IPS-18a (cell line): ENCODE results near the gene ZNG1C.
"Not testable (repeated sequence)": the region's sequence is repeated elsewhere in the genome, so short reads cannot be mapped to it uniquely, and the experiment has no call there.

Source experiments
- H3K27ac ChIP-seq: one replicate; pipeline ENCODE4 v1.5.1; 2013; ENCODE audit warnings: low read length
- H3K27me3 ChIP-seq: one replicate; pipeline ENCODE4 v1.6.1; 2013; ENCODE audit warnings: mild to moderate bottlenecking, low read length; ENCODE audit not compliant: control insufficient read depth, insufficient read depth
- H3K36me3 ChIP-seq: one replicate; pipeline ENCODE4 v1.6.1; 2013; ENCODE audit warnings: low read depth, low read length; ENCODE audit not compliant: control insufficient read depth
- H3K4me1 ChIP-seq: one replicate; pipeline ENCODE4 v1.6.1; 2013; ENCODE audit warnings: low read depth, low read length; ENCODE audit not compliant: control insufficient read depth
- H3K4me3 ChIP-seq: one replicate; pipeline ENCODE4 v1.5.1; 2013; ENCODE audit warnings: low read length
- H3K9ac ChIP-seq: one replicate; pipeline ENCODE4 v1.6.1; 2013; ENCODE audit warnings: mild to moderate bottlenecking, low read length, moderate library complexity
- H3K9me3 ChIP-seq: one replicate; pipeline ENCODE4 v1.6.1; 2013; ENCODE audit warnings: low read depth, low read length; ENCODE audit not compliant: control insufficient read depth

Gene ZNG1C

DNA sequence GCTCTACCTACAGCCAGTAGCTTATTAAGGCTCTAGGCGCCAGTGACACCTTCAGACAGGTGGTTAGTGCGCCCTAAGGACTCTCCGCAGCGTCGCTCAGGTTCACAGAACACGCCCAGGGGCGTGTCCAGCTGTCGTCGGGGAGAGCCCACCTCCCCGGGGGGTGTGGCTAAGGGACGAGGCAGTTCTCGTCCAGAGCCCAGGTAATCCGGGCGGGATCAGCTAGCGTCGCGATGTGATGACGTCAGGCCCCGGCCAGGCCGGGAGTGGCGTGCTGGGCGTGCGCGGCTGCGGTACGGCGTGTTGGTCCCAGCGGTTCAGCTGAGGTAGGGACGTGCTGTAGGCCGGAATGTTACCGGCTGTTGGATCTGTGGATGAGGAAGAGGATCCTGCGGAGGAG lies at the start of gene ZNG1C:
ZNG1C (plus strand) TSS at position 301 of the 400 bp plus-strand sequence; CDS start at position 350, 49 bp downstream.
- not testable (repeated sequence) for H3K9me3 ChIP-seq, H3K36me3 ChIP-seq, H3K4me3 ChIP-seq, H3K27ac ChIP-seq, H3K27me3 ChIP-seq, H3K4me1 ChIP-seq, H3K9ac ChIP-seq

DNA sequence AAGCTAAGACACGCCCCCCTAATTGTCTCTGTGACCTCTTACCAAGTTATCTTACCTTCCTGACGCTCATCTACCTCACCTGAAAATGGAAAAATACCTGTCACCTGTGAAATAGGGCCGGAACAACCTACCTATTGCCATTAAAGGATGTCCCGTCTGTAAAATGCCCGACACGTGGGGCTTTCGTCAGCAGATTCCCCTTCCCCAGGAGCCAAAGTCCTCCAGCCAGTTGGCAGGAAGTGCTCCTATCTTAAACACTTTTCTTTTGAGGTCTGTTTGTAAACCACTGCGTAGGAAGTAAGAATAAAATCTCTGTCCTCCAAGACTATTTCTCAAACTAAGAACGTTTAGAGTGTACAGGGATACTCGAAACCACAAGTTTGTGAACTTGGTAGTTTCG lies 654 bp downstream of the ZNG1C start:
- not testable (repeated sequence) for H3K9ac ChIP-seq, H3K4me1 ChIP-seq, H3K27me3 ChIP-seq, H3K36me3 ChIP-seq, H3K9me3 ChIP-seq, H3K4me3 ChIP-seq, H3K27ac ChIP-seq

DNA sequence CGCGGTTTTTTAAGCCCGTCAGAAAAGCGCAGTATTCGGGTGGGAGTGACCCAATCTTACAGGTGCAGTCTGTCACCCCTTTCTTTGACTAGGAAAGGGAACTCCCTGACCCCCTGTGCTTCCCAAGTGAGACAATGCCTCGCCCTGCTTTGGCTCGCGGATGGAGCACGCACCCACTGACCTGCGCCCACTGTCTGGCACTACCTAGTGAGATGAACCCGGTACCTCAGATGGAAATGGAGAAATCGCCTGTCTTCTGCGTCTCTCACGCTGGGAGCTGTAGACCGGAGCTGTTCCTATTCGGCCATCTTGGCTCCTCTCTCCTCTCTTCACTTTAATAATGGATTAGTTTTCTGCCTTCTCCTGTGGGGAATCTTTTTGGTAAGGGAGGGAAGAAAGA lies 39.3 kb downstream of the ZNG1C start:
- not testable (repeated sequence) for H3K27me3 ChIP-seq, H3K36me3 ChIP-seq, H3K4me1 ChIP-seq, H3K9me3 ChIP-seq, H3K4me3 ChIP-seq, H3K27ac ChIP-seq, H3K9ac ChIP-seq

DNA sequence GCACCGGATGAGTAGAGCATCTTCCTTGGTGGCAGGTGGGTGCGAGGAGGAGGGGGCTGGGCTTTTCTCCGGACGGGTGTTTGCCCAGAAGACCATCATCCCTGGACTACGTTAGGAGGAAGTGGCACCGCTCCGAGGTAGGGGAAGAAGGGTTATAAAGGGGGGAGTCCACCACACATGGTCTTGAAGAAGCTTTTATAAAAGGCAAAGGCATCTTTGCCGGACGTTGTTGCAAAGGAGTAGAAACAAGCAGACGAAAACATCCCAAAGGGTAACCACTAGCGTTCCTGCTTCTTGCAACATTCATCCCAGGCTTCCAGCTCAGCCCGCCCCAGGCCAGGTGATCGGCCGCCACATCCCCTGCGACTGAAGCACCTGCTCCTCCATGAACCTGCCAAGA lies 60.8 kb downstream of the ZNG1C start, which contains the start of gene FOXD4L3:
FOXD4L3 (plus strand) TSS at position 301 of the 400 bp plus-strand sequence; CDS start at position 386, 85 bp downstream.
- H3K27me3 ChIP-seq: peaks cover 11% of the 10 kb centered on the region
- H3K36me3 ChIP-seq, H3K9ac ChIP-seq, H3K27ac ChIP-seq, H3K4me3 ChIP-seq, H3K4me1 ChIP-seq, H3K9me3 ChIP-seq: not testable (repeated sequence)

DNA sequence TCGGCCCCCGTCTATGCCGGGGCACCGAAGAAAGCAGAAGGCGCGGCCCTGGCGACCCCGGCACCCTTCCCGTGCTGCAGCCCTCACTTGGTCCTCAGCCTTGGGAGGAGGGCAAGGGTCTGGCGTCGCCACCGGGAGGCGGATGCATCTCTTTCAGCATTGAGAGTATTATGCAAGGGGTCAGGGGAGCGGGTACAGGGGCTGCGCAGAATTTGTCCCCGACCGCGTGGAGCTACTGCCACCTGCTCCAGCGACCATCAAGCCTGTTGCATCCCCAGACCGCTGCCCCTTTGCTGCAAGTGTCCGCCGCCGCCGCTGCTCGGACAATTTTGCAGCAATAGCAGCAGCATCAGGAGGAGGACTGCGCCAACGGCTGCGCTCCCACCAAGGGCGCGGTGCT lies 62.0 kb downstream of the ZNG1C start:
- not testable (repeated sequence) for H3K4me3 ChIP-seq, H3K36me3 ChIP-seq, H3K4me1 ChIP-seq, H3K27ac ChIP-seq, H3K9ac ChIP-seq, H3K9me3 ChIP-seq
- H3K27me3 ChIP-seq: peaks cover 15% of the 10 kb centered on the region

DNA sequence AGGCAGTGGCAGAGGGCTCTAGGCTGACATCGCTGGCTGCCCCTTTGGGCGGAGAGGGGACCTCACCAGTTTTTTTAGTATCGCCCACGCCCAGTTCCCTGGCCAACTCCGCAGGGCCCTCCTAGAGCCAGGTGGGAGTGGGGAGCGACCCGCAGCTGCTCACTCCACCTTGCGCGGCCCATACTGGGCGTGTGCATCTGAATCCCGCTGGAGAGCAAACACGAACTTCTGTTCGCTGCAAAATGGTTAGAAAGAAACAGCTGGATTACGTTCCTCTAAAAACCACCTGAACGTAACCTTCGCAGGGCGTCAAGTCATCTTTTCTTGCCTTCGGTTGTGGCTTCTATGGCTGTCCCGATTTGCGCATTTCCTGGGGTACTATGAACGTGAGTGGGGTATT lies 62.4 kb downstream of the ZNG1C start:
- not testable (repeated sequence) for H3K9ac ChIP-seq, H3K9me3 ChIP-seq, H3K27ac ChIP-seq, H3K36me3 ChIP-seq, H3K4me1 ChIP-seq, H3K4me3 ChIP-seq
- H3K27me3 ChIP-seq: peaks cover 15% of the 10 kb centered on the region

DNA sequence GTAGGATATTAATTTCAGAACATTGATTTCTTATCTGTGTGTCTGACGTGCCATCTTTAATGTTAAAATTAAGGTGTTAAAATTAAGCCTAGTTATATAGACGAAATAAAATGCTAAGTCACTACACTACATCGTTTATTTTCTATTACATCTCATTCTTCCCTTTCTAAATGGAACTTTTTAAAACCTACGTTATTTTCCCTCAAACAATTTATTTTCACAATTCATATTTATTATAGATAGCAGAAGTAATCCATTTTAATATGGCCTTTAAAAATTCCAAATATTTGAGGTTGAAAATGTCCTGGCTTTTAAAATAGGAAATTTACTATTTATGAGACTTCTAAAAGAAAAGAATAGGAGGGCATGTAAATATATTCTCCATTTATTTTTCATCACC lies 63.0 kb downstream of the ZNG1C start:
- not testable (repeated sequence) for H3K27ac ChIP-seq, H3K4me1 ChIP-seq, H3K9me3 ChIP-seq, H3K4me3 ChIP-seq, H3K36me3 ChIP-seq, H3K9ac ChIP-seq
- H3K27me3 ChIP-seq: peaks cover 15% of the 10 kb centered on the region

DNA sequence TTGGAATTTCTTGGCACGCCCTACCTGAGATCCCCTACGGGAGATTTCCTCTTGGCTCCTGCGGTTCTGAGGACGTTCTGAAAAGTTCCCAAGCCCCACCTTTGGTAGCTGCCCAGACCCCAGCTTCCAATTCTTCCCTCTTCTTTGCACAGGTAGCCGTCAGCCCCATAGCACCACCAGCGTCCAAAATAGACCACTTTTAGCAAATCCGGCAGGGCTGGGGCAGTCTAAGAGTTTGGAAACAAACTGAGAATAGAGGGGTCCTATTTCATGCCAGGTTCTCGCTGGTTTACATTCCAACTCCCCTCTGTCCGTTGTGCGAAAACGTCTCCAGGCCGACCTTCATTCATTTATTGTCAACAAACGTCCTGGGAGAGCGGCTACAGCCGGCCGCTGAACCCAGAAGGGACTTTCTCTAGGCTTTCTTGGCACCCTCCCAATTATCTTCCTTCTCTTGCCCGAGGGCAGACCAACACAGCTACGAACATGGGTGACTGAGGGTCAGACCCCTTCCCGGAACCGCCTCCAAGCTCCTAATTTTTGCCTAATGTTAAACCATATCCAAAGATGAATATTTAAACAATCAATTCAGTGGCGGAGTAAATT lies 64.0 kb downstream of the ZNG1C start:
- not testable (repeated sequence) for H3K4me1 ChIP-seq, H3K9me3 ChIP-seq, H3K9ac ChIP-seq, H3K27ac ChIP-seq, H3K36me3 ChIP-seq, H3K4me3 ChIP-seq
- H3K27me3 ChIP-seq: peaks cover 15% of the 10 kb centered on the region

DNA sequence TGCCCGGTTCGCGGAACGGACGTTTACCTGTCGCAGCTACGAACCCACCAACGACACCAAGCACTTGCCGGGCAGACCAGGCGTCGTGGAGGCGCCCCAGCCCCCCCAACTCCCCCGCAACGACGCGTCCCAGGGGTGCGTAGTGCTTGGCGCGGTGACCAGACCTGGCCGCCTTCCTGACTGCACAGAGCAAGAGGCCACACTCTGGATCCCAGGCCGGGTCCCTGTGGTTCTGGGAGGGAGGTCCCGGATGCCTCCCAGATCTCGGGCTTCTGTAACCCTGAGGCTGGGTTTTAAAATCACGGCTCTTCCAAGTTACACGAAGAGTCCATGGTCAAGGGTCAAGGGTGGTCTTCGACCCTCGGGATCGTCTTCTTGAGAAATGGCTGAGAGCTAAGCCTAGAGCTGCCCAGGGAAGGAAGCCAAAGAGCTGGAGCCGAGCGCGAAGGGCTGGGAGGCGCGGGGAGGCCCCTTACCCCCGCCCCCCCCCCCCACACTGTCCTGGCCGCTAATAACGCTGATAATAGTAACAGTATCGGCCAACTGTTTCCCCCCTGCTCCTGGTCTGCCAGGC lies 64.7 kb downstream of the ZNG1C start:
- not testable (repeated sequence) for H3K4me1 ChIP-seq, H3K9ac ChIP-seq, H3K27ac ChIP-seq, H3K4me3 ChIP-seq, H3K9me3 ChIP-seq, H3K36me3 ChIP-seq
- peaks cover 19% of the 10 kb centered on the region for H3K27me3 ChIP-seq

DNA sequence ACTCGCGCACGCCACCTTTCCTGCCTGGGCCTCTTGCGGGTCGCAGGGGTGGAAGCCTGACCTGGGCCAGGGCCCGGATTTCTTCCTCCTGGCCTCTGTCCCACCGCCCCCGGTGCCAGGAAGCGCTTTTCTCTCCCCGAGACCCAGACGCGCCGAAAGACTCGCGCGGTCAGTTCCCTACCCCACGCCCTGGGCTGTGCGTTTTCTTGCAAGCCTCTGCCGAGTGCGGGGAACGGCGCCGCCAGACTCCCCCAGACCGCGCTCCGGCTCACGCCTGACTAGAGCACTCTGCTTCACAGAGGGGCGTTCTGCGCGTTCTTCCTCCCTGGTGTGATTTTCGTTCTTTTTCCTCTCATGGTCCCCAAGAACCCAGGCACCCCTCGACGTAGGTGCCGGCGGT lies 65.3 kb downstream of the ZNG1C start:
- H3K36me3 ChIP-seq, H3K27ac ChIP-seq: not testable (repeated sequence)

DNA sequence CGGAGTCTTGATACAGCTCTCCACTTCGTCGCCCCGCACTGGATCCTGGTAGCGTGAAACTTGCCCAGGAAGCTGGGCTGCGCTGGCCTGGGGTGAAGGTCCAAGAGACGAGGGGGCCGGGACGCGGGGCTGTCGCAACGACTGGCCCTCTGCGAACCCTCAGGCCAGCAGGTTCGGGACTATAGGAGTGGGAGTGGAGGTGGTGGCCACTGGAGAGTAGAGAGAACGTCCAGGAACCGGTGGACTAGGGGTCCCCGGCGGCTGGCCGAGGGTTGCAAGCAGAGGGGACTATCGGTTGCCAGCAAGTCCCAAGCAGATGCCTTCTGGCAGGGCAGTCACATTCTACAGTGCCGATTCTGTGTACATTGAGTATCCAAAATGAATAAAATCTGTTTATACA lies 65.9 kb downstream of the ZNG1C start:
- H3K27me3 ChIP-seq: peaks cover 25% of the 10 kb centered on the region
- not testable (repeated sequence) for H3K27ac ChIP-seq, H3K9me3 ChIP-seq, H3K4me3 ChIP-seq, H3K36me3 ChIP-seq, H3K4me1 ChIP-seq, H3K9ac ChIP-seq

More for the DNA sequence above, 65.3 kb downstream of the ZNG1C start:
- H3K4me1 ChIP-seq, H3K9ac ChIP-seq, H3K9me3 ChIP-seq, H3K4me3 ChIP-seq: not testable (repeated sequence)
- H3K27me3 ChIP-seq: peaks cover 25% of the 10 kb centered on the region

DNA sequence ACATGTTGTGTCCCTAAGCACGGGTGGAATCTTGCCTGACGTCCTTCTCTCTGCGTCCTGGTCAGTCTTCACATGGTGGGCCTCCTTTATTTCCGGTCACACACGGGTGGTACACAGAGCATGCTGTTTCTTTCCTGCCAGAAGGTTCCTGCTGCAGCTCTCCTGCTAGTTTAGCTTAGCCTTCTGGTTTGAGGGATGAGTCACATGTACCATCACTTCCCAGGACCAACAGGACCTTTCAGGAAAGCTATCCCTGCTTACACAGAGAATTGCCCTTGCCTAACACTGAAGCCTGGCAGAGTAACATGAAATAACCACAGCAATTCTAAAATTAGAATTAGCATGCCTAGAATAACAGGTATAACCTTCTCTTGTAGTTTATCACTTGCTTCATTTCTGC lies 69.4 kb downstream of the ZNG1C start:
- H3K4me1 ChIP-seq, H3K9ac ChIP-seq, H3K4me3 ChIP-seq, H3K27ac ChIP-seq, H3K36me3 ChIP-seq, H3K9me3 ChIP-seq: not testable (repeated sequence)
- H3K27me3 ChIP-seq: peaks cover 18% of the 10 kb centered on the region
